Measurements from ENCODE around the gene UTS2B.

DNA sequence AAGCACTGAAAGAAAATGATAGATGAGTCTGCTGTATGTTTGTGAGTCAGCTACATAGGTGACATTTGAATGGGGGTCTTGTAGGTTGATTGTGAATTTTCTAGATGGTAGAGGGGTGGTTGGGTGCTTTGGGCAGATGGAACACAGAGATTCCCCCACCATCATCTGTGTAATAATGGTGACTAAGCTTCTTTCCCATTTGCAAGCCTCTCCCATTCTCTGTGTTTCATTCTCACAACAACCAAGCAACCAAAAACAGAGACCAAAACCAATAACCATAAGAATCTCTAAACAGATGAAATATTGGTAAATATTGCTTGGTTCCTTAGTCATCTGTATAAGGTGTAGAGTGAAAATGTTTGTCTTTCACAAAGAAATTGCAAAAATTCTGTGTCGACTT lies 17.8 kb upstream of the UTS2B start:
- TF ChIP-seq, protein P1, sequence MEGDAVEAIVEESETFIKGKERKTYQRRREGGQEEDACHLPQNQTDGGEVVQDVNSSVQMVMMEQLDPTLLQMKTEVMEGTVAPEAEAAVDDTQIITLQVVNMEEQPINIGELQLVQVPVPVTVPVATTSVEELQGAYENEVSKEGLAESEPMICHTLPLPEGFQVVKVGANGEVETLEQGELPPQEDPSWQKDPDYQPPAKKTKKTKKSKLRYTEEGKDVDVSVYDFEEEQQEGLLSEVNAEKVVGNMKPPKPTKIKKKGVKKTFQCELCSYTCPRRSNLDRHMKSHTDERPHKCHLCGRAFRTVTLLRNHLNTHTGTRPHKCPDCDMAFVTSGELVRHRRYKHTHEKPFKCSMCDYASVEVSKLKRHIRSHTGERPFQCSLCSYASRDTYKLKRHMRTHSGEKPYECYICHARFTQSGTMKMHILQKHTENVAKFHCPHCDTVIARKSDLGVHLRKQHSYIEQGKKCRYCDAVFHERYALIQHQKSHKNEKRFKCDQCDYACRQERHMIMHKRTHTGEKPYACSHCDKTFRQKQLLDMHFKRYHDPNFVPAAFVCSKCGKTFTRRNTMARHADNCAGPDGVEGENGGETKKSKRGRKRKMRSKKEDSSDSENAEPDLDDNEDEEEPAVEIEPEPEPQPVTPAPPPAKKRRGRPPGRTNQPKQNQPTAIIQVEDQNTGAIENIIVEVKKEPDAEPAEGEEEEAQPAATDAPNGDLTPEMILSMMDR (IDR thresholded peaks at IDR 0.05), result no peak
- no peak for TF ChIP-seq POLR2A (IDR thresholded peaks at IDR 0.05)
